Measurements from ENCODE around the gene HOTAIR.
A peak's percentile ranks its signal among the peaks of the same experiment; 100 is the strongest.

The HOTAIR gene

GRCh38 chr12:53987787-53988230 is 13.1 kb upstream of the HOTAIR start:
- no peak for DNase-seq
- ATAC-seq, result no peak

GRCh38 chr12:53986686-53987483 is 12.1 kb upstream of the HOTAIR start:
- ATAC-seq, result no peak
- no peak for DNase-seq

GRCh38 chr12:53985994-53986685 is 11.4 kb upstream of the HOTAIR start:
- ATAC-seq (no peak), DNase-seq (no peak)

- DNase-seq (no peak), ATAC-seq (no peak)
These were observed 10.9 kb upstream of the HOTAIR start for GRCh38 chr12:53985692-53985993.

GRCh38 chr12:53984901-53985691 is 10.3 kb upstream of the HOTAIR start, which contains the start of gene HOXC10:
Gene HOXC10 (plus strand): TSS chr12:53985146. CDS start chr12:53985260, 114 bp downstream.
- peak; percentile 84 for ATAC-seq

GRCh38 chr12:53983950-53984572 is 9.3 kb upstream of the HOTAIR start:
- no peak for ATAC-seq
- no peak for DNase-seq

More at GRCh38 chr12:53984901-53985691, 10.3 kb upstream of the HOTAIR start, which contains the start of gene HOXC10:
- peak; percentile 91 for DNase-seq

GRCh38 chr12:53983568-53983949 is 8.8 kb upstream of the HOTAIR start:
- no peak for ATAC-seq
- no peak for DNase-seq

GRCh38 chr12:53982648-53983567 is 8.2 kb upstream of the HOTAIR start:
- ATAC-seq, result no peak

GRCh38 chr12:53981634-53982565 is 7.1 kb upstream of the HOTAIR start:
- ATAC-seq, result no peak

More at GRCh38 chr12:53982648-53983567, 8.2 kb upstream of the HOTAIR start:
- DNase-seq, result no peak

GRCh38 chr12:53980802-53981496 is 6.2 kb upstream of the HOTAIR start:
- ATAC-seq, result no peak
- no peak for DNase-seq

More at GRCh38 chr12:53981634-53982565, 7.1 kb upstream of the HOTAIR start:
- no peak for DNase-seq

- ATAC-seq, result no peak
- DNase-seq, result no peak
These were observed 5.5 kb upstream of the HOTAIR start for GRCh38 chr12:53980104-53980801.

- ATAC-seq (no peak), DNase-seq (no peak)
These were observed 4.0 kb upstream of the HOTAIR start for GRCh38 chr12:53978477-53979356.

- no peak for DNase-seq
- no peak for ATAC-seq
These were observed 3.1 kb upstream of the HOTAIR start for GRCh38 chr12:53977596-53978445.

- DNase-seq (no peak), ATAC-seq (no peak)
These were observed 2.3 kb upstream of the HOTAIR start for GRCh38 chr12:53976823-53977595.

- no peak for ATAC-seq
These were observed 1.5 kb upstream of the HOTAIR start for GRCh38 chr12:53976172-53976822.

More at GRCh38 chr12:53976172-53976822, 1.5 kb upstream of the HOTAIR start:
- no peak for DNase-seq

Data from stimulated activated naive CD8-positive, alpha-beta T cell treated with anti-CD3 and anti-CD28 coated beads, Interleukin-15, Interleukin-2, amounts not matched to agents 100 U/mL and 50 U/mL, for 24 hours (primary cell).